Epithelial cell of esophagus (primary cell): ENCODE data around the gene ATIC.

Experiments used
- DNase-seq: peaks from one replicate; pipeline ENCODE4 v3.0.0; 2010; ENCODE audit warnings: low read depth
- H3K4me3 ChIP-seq: 2 replicates; pipeline ENCODE4 v1.5.1; 2011; ENCODE audit warnings: mild to moderate bottlenecking, low read length, control low read depth
- CTCF ChIP-seq: IDR thresholded peaks from 2 replicates; pipeline ENCODE4 v1.5.1; 2011; ENCODE audit warnings: low read depth, mild to moderate bottlenecking, low read length, control low read depth, inconsistent platforms; ENCODE audit not compliant: insufficient read depth; ENCODE audit errors: missing control alignments

ATIC gene

GRCh38 chr2:215363461-215364156 lies 51.8 kb downstream of the ATIC start:
- DNase-seq: no peak
- H3K4me3 ChIP-seq: no peak overlapping the region
- no peak for TF ChIP-seq CTCF

DNA sequence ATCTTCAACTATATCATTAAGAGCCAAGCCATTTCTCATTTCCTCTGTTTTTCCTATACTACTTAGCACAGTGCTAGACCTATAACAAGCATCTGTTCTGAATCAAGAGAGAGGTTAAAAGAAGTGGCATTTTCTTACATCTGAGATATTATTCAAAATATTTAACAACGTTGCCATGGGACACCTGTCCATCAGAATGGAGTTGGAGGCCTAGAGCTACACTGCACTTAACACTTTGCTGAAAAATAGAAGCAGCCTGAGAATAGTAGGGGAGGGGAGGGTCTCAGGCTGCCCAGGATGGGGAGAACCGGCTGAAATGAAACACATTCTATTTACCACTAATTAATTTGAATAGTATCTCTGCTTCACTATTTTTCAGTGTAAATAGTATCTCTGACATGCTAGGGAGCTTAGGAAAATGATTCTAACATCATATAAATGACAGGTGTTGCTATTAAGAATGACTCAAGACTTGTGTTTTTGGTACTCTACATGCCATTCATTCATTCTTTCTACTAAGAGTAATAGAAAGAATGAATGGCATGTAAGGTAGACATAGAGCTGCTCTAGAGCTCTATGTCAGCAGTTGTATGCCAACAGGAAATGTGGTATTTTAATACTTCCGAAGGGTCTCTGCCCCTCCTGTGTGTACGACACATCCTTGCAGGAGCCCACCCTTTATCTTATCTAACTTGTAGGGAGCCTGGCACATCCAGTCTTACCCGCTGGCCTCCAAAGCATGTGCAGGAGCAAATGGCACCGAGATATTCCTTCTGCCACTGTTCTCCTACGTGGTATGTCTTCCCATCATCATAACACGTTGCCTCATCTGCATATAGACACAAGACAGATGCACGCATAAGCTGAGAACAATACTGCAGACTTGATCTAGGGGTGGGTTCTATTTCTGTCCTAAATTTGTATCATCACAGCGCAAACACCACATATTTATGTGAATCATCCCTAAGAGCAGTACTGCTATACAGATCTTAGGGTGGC lies 52.6 kb downstream of the ATIC start:
- H3K4me3 ChIP-seq: no peak overlapping the region
- no peak for TF ChIP-seq CTCF
- DNase-seq: no peak

- no peak for DNase-seq
- no peak overlapping the region for H3K4me3 ChIP-seq
- no peak for TF ChIP-seq CTCF
Observed at GRCh38 chr2:215365184-215365658, 53.4 kb downstream of the ATIC start.

GRCh38 chr2:215366440-215367032 lies 54.7 kb downstream of the ATIC start:
- no peak overlapping the region for H3K4me3 ChIP-seq
- no peak for DNase-seq
- no peak for TF ChIP-seq CTCF

DNA sequence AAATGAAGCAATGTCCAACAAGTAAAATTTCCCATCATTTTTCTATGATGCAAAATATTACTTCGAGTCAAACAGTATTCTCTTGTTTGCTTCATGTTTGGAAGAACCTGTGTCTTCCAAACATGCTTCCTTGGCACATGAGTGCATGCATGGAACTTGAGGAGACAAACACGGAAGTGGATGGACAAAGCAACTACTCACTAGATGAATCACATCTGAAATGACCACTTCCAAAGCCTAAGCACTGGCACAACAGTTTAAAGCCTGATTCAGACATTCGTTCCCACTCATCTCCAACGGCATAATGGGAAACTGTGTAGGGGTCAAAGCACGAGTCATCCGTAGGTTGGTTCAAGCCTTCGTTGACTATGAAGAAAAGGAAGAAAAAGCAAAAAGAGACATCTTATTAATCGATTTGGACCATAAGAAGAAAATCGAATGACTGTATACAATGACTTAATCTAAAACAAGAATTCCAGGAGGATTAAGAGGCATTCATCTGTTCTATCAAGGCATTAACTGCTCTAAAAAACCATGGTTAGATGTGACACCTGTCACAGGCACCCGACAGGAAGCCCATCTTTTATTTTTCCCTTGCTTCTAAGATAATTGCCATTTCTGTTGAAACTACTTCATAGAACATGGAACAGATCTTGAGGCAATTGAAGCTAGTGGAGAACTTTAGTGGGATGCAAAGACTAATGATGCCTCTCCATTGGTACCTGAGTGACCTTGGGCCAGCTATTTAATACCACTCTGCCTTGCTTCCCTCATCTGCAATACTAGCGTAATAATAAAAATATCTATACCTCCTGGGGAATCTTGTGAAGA lies 56.0 kb downstream of the ATIC start:
- no peak for TF ChIP-seq CTCF
- peak; percentile 29 for DNase-seq
- H3K4me3 ChIP-seq: no peak overlapping the region

- no peak overlapping the region for H3K4me3 ChIP-seq
- no peak for DNase-seq
- TF ChIP-seq CTCF: no peak
Observed at GRCh38 chr2:215368493-215368809, 56.6 kb downstream of the ATIC start.
